Omental fat pad (tissue), 4 donors: ENCODE measurements around the gene PRR29. TPM values are rescaled to one million over a fixed set of nuclear protein-coding genes. Genes with fewer than 3 reads are reported as not detected.

ENCODE experiments used
- ATAC-seq: fragments of 150-250 bp; one replicate; pipeline ENCODE4 v1.9.1; 2016; ENCODE audit warnings: mild to moderate bottlenecking, moderate library complexity; ENCODE audit not compliant: low FRiP score
- DNase-seq: peaks from one replicate; pipeline ENCODE4 v3.0.0-alpha.2; 2019; ENCODE audit warnings: low spot score
- CTCF ChIP-seq, 3 donors: fragments of 450-650 bp; IDR thresholded peaks; one replicate each; pipeline ENCODE4 v1.5.1; 2016 to 2017; ENCODE audit warnings: antibody characterized with exemption in 3 of 3, mild to moderate bottlenecking in 3 of 3, moderate library complexity in 2 of 3
- total RNA-seq, 4 donors: library from RNA; depleted of rRNA; stranded (reverse); fragments of >200 nt; gene quantifications; one replicate each; pipeline ENCODE4 v1.1.0, GENCODE V29; 2016

The PRR29 gene
- total RNA-seq, 4 donors from 2014 or later = 0.19 to 1.1 (median 0.55) TPM

- ATAC-seq = no peak
These were observed 35.0 kb upstream of the PRR29 start for GRCh38 chr17:63963123-63963522.

GRCh38 chr17:63966646-63967264 is 31.4 kb upstream of the PRR29 start:
- no peak for ATAC-seq
- TF ChIP-seq CTCF (IDR thresholded peaks at IDR 0.05) = no peak
- no peak for DNase-seq

More at GRCh38 chr17:63963123-63963522, 35.0 kb upstream of the PRR29 start:
- DNase-seq = no peak
- no peak for TF ChIP-seq CTCF (IDR thresholded peaks at IDR 0.05)

GRCh38 chr17:63967953-63968352 is 30.2 kb upstream of the PRR29 start:
- DNase-seq = no peak
- no peak for ATAC-seq
- TF ChIP-seq CTCF (IDR thresholded peaks at IDR 0.05) = no peak

- no peak for TF ChIP-seq CTCF (IDR thresholded peaks at IDR 0.05)
- ATAC-seq = no peak
These were observed 28.9 kb upstream of the PRR29 start for GRCh38 chr17:63969278-63969677.

GRCh38 chr17:63972796-63973195 is 25.4 kb upstream of the PRR29 start, which contains the start of gene SCN4A:
SCN4A (minus strand) TSS chr17:63972918; CDS start chr17:63972841, 77 bp downstream.
- ATAC-seq = no peak
- no peak for DNase-seq
- TF ChIP-seq CTCF (IDR thresholded peaks at IDR 0.05) = no peak

More at GRCh38 chr17:63969278-63969677, 28.9 kb upstream of the PRR29 start:
- no peak for DNase-seq

- DNase-seq (no peak), ATAC-seq (no peak)
- TF ChIP-seq CTCF (IDR thresholded peaks at IDR 0.05) = no peak
These were observed 24.9 kb upstream of the PRR29 start for GRCh38 chr17:63973247-63973646.

- DNase-seq (no peak), ATAC-seq (no peak)
- no peak for TF ChIP-seq CTCF (IDR thresholded peaks at IDR 0.05)
These were observed 24.1 kb upstream of the PRR29 start for GRCh38 chr17:63973930-63974593.
